Chondrocyte (in vitro differentiated cells): Measurements from ENCODE around the gene HOXB1. TPM values are rescaled to one million over a fixed set of nuclear protein-coding genes. Genes with fewer than 3 reads are reported as not detected.
"Not testable (repeated sequence)": the region's sequence is repeated elsewhere in the genome, so short reads cannot be mapped to it uniquely, and the experiment has no call there.

Experiments
- DNase-seq: peaks from one replicate; pipeline ENCODE4 v3.0.0; 2021; ENCODE audit warnings: mixed read lengths, low spot score
- H3K27ac Mint-ChIP-seq: one replicate; pipeline ENCODE4 v1.8.0; 2021; ENCODE audit warnings: mild to moderate bottlenecking, moderate library complexity, mixed read lengths; ENCODE audit not compliant: unreplicated experiment
- H3K27me3 Mint-ChIP-seq: 2 replicates; pipeline ENCODE4 v1.8.0; 2021; ENCODE audit warnings: low read depth, mixed read lengths
- H3K36me3 Mint-ChIP-seq: 2 replicates; pipeline ENCODE4 v1.8.0; 2021; ENCODE audit warnings: low read depth, mixed read lengths
- H3K4me1 Mint-ChIP-seq: 2 replicates; pipeline ENCODE4 v1.8.0; 2021; ENCODE audit warnings: low read depth, mild to moderate bottlenecking, mixed read lengths
- H3K4me3 Mint-ChIP-seq: one replicate; pipeline ENCODE4 v1.8.0; 2021; ENCODE audit warnings: mild to moderate bottlenecking, moderate library complexity, mixed read lengths; ENCODE audit not compliant: unreplicated experiment
- H3K9me3 Mint-ChIP-seq: 2 replicates; pipeline ENCODE4 v1.8.0; 2021; ENCODE audit warnings: low read depth, mixed read lengths
- CTCF ChIP-seq: fragments of 200-600 bp; sonication (generic); IDR thresholded peaks from 2 replicates; pipeline ENCODE4 v1.5.0; 2021; ENCODE audit warnings: antibody characterized with exemption, mild to moderate bottlenecking, moderate library complexity
- total RNA-seq: library from RNA; stranded (reverse); gene quantifications from 3 replicates; pipeline ENCODE4 v1.2.1, GENCODE V29; 2021

Gene HOXB1
- total RNA-seq, 1 donor from 2014 or later: not detected

GRCh38 chr17:48513097-48513496 is 17.7 kb downstream of the HOXB1 start:
- DNase-seq: no peak
- no peak for TF ChIP-seq CTCF
- peaks cover 49% of the 10 kb centered on the region for H3K27me3 Mint-ChIP-seq
- H3K9me3 Mint-ChIP-seq: no peaks in the 10 kb centered on the region
- no peaks in the 10 kb centered on the region for H3K4me1 Mint-ChIP-seq
- no peak overlapping the region for H3K27ac Mint-ChIP-seq
- no peaks in the 10 kb centered on the region for H3K36me3 Mint-ChIP-seq
- no peak overlapping the region for H3K4me3 Mint-ChIP-seq

- no peaks in the 10 kb centered on the region for H3K4me1 Mint-ChIP-seq
- H3K27ac Mint-ChIP-seq: no peak overlapping the region
- TF ChIP-seq CTCF: no peak
- no peak overlapping the region for H3K4me3 Mint-ChIP-seq
- no peaks in the 10 kb centered on the region for H3K9me3 Mint-ChIP-seq
- peaks cover 35% of the 10 kb centered on the region for H3K27me3 Mint-ChIP-seq
- H3K36me3 Mint-ChIP-seq: no peaks in the 10 kb centered on the region
- DNase-seq: no peak
Observed at GRCh38 chr17:48510761-48511604, 19.8 kb downstream of the HOXB1 start.

GRCh38 chr17:48510381-48510760 is 20.4 kb downstream of the HOXB1 start:
- TF ChIP-seq CTCF: no peak
- no peaks in the 10 kb centered on the region for H3K9me3 Mint-ChIP-seq
- no peaks in the 10 kb centered on the region for H3K36me3 Mint-ChIP-seq
- no peak overlapping the region for H3K27ac Mint-ChIP-seq
- H3K4me3 Mint-ChIP-seq: no peak overlapping the region
- no peaks in the 10 kb centered on the region for H3K4me1 Mint-ChIP-seq
- no peak for DNase-seq
- H3K27me3 Mint-ChIP-seq: peaks cover 34% of the 10 kb centered on the region

- H3K27ac Mint-ChIP-seq, H3K4me3 Mint-ChIP-seq, H3K4me1 Mint-ChIP-seq, H3K36me3 Mint-ChIP-seq, DNase-seq, H3K9me3 Mint-ChIP-seq: not testable (repeated sequence)
- peaks cover 31% of the 10 kb centered on the region for H3K27me3 Mint-ChIP-seq
Observed at GRCh38 chr17:48509708-48510107, 21.1 kb downstream of the HOXB1 start.

- DNase-seq: no peak
- no peaks in the 10 kb centered on the region for H3K9me3 Mint-ChIP-seq
- TF ChIP-seq CTCF: no peak
- H3K4me1 Mint-ChIP-seq: no peaks in the 10 kb centered on the region
- H3K27me3 Mint-ChIP-seq: peaks cover 37% of the 10 kb centered on the region
- no peak overlapping the region for H3K27ac Mint-ChIP-seq
- no peaks in the 10 kb centered on the region for H3K36me3 Mint-ChIP-seq
- no peak overlapping the region for H3K4me3 Mint-ChIP-seq
Observed at GRCh38 chr17:48506246-48506645, 24.6 kb downstream of the HOXB1 start.

GRCh38 chr17:48505788-48506187 is 25.0 kb downstream of the HOXB1 start:
- no peak for DNase-seq
- no peak overlapping the region for H3K27ac Mint-ChIP-seq
- peaks cover 41% of the 10 kb centered on the region for H3K27me3 Mint-ChIP-seq
- no peaks in the 10 kb centered on the region for H3K4me1 Mint-ChIP-seq
- H3K36me3 Mint-ChIP-seq: no peaks in the 10 kb centered on the region
- H3K4me3 Mint-ChIP-seq: no peak overlapping the region
- no peaks in the 10 kb centered on the region for H3K9me3 Mint-ChIP-seq
- TF ChIP-seq CTCF: no peak
